ENCODE data around the gene PSMC5.
"Not testable (repeated sequence)": the region's sequence is repeated elsewhere in the genome, so short reads cannot be mapped to it uniquely, and the experiment has no call there.

The PSMC5 gene

GRCh38 chr17:63827002-63827800 is at the start of gene PSMC5, which contains the start of gene FTSJ3:
Gene PSMC5 (plus strand): TSS chr17:63827431. CDS start chr17:63827491, 60 bp downstream.
Gene FTSJ3 (minus strand): TSS chr17:63827663. CDS start chr17:63826902, 761 bp downstream.
- peak; percentile 91 to 92 for DNase-seq (ENCODE audit: low read depth in 2 of 2)

DNA sequence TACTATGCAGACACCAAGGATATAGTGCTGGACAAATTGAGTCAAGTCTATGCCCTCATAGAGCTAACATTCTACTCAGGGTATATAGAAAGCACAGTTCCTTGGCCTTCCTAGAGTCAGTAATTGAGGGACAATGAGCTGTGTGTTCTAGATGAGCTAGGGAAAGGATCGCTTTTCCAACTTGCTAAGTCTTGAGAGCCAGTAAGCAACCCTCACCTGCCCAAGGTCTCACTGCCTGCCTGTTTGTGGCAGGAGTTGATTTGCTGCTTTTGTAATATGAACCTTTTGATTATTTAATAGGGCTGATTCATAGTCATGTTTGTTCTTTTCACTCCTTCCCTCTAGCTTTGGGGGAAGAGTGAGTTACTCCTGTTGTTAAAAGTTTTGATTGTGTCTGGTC is 46.7 kb upstream of the PSMC5 start:
- no peak for DNase-seq (ENCODE audit: low read depth in 2 of 2)

GRCh38 chr17:63780928-63781327 is 46.3 kb upstream of the PSMC5 start:
- no peak for DNase-seq (ENCODE audit: low read depth in 2 of 2)

- no peak for DNase-seq (ENCODE audit: low read depth in 2 of 2)
These were observed 43.7 kb upstream of the PSMC5 start for GRCh38 chr17:63783522-63783921.

DNA sequence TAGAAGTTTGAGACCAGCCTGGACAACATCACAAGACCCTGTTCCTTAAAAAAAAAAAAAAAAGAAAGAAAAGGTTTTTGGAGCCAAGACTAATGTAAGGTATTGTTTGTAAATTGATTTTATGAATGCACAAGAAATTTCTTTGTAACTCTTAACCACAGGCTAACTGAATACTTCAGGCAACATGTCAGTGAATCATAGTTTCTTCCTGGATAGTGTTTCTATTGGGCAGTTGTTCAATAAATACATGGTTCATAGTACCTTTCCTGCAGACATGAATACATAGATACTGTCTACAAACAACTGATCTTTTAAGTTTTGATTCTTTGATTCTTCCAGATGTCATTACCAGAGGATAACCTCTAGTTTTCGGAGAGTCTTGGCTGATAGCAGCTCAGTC is 41.7 kb upstream of the PSMC5 start:
- DNase-seq (ENCODE audit: low read depth in 2 of 2), result no peak

GRCh38 chr17:63786117-63786516 is 41.1 kb upstream of the PSMC5 start:
- DNase-seq (ENCODE audit: low read depth in 2 of 2), result no peak

GRCh38 chr17:63786971-63787711 is 40.1 kb upstream of the PSMC5 start:
- DNase-seq (ENCODE audit: low read depth in 2 of 2), result no peak

DNA sequence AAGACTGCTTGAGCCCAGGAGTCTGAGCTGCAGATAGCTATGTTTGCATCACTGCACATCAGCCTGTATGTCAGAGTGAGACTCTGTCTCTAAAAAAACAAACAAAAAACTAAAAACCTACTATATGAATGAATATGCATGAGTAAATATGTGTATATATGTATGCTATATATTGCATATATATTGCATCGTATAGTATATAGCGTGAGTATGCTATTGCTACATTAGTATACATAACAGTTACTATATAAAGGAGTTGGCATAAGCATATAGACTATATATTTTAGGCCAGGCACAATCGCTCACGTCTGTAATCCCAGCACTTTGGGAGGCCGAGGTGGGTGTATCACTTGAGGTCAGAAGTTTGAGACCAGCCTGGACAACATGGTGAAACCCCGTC is 37.2 kb upstream of the PSMC5 start:
- no peak for DNase-seq (ENCODE audit: low read depth in 2 of 2)

- no peak for DNase-seq (ENCODE audit: low read depth in 2 of 2)
These were observed 35.0 kb upstream of the PSMC5 start for GRCh38 chr17:63792055-63792729.

DNA sequence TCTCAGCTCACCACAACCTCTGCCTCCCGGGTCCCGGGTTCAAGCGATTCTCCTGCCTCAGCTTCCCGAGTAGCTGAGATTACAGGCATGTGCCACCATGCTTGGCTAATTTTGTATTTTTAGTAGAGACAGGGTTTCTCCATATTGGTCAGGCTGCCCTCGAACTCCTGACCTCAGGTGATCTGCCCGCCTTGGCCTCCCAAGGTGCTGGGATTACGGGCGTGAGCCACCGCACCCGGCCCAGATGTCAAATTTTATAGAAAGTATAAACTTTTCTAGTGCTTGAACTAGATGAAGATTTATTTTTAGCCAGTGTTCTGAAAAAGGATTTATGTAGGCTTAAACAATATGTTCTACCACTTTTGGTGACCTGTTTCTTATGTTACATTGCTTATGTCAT is 30.9 kb upstream of the PSMC5 start:
- DNase-seq (ENCODE audit: low read depth in 2 of 2), result not testable (repeated sequence)

- no peak for DNase-seq (ENCODE audit: low read depth in 2 of 2)
These were observed 28.6 kb upstream of the PSMC5 start for GRCh38 chr17:63798572-63799106.

- no peak for DNase-seq (ENCODE audit: low read depth in 2 of 2)
These were observed 26.4 kb upstream of the PSMC5 start for GRCh38 chr17:63800783-63801182.

DNA sequence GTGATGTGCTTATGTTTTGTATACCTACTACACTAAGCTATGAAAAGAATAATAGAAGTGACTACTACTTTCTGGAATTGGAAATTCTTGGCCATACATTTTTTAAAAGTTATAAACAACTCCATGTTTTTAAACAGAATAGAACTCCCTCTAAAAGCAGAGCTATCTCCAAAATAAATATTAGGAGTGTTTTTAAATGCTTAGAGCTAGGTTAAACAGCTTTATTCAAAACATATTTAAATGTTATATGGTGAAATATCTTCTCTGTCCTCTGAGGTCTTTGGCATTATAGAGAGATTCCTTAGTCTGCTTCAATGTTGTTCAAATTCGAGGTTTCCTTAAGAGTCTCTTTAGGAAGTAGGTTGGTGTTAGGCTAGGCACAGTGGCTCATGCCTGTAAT is 22.9 kb upstream of the PSMC5 start:
- DNase-seq (ENCODE audit: low read depth in 2 of 2), result no peak

DNA sequence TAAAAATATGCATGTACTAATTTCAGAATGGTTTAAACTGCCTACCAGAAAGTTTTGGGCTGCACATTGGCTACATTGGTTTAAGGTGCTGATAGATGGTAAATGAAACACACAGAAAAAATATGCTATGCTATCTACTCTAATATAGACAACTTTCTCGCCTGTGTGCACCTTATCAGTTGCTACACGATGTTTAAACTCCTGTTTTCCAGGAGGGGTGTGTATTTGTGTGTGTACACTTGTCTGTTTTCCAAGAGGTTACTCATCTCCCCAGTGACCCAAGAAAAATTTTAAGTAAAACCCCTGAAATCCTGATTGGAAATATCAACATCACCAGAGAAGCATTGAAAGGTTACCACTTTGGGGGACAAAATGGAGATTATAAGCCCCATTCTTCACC is 21.6 kb upstream of the PSMC5 start:
- DNase-seq (ENCODE audit: low read depth in 2 of 2), result no peak

DNA sequence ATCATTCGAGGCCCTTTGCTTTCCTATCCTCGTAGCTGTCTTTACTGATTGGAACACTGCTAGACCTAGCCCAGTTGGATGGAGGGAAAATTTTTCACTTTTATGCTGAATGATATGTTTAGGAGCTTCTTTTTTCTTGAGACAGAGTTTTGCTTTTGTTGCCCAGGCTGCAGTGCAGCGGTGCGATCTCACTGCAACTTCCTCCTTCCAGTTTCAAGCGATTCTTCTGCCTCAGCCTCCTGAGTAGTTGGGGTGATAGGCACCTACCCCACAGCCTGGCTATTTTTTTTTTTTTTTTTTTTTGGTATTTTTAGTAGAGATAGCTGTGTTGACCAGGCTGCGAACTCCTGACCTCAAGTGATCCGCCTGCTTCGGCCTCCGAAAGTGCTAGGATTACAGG is 17.3 kb upstream of the PSMC5 start:
- DNase-seq (ENCODE audit: low read depth in 2 of 2), result no peak

- no peak for DNase-seq (ENCODE audit: low read depth in 2 of 2)
These were observed 11.1 kb upstream of the PSMC5 start for GRCh38 chr17:63816123-63816522.

DNA sequence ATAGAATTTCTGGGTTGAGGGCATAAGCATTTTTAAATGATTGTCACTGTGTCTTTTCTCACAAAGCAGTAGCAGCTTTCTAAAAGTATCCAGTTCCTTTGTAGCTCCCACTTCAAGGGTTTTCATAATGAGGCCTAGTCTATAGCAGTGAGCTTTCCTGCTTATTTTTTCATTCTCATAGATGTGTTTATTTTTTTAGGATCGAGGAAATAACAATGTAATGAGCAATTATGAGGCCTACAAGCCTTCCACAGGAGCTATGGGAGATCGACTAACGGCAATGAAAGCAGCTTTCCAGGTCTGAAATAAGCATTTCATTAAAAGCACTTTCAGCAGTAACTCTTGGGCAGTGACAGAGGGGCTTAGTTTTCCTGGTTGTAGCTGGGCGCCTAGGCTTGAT is 10.6 kb upstream of the PSMC5 start:
- DNase-seq (ENCODE audit: low read depth in 2 of 2), result no peak

GRCh38 chr17:63817736-63818385 is 9.4 kb upstream of the PSMC5 start:
- DNase-seq (ENCODE audit: low read depth in 2 of 2), result no peak

GRCh38 chr17:63819131-63819530 is 8.1 kb upstream of the PSMC5 start:
- DNase-seq (ENCODE audit: low read depth in 2 of 2), result no peak

DNA sequence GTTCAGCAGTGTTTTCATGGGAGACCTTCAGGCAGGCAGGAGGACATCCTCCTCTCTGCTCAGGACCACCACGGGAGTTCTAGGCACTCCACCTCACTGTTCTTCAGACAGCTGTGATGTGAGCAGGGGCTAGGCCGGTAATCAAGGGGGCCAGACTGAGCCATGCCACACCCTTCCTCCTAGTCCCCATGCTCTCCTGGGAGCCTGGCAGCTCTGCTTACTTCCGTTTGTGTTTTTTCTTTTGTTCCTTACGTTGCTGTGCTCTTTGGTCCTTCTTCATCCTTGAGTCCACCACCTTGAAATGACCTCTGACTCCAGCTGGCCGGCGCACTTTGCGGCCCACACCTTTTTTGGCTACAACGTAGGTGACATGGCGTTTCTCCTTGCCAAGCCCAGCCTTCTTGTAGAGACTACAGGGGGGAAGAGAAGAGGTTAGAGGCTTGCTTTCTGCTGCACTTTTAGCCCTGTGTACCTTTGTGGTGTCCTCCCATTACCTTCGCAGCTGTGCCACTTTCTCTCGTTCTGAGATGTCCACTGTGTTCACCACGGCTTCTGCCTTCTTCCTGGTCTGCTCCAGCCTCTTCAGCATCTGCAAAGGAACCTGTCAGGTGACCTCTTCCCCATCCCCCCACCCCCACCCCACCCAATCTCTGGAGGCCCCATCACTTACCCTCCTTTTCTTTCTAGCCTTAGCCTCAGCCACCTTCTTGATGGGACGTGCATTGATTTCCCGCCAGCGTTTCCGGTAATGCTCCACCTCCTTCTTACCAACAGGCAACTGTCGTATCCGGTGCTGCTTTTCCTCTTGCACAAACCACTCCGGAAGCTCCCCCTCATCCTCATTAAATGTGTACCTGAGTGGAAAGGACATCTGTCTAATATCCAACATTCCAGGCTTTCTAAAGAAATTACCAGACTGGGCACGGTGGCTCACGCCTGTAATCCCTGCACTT is 7.4 kb upstream of the PSMC5 start:
- DNase-seq (ENCODE audit: low read depth in 2 of 2), result no peak
